ENCODE measurements around the gene FUT3.

The FUT3 gene

DNA sequence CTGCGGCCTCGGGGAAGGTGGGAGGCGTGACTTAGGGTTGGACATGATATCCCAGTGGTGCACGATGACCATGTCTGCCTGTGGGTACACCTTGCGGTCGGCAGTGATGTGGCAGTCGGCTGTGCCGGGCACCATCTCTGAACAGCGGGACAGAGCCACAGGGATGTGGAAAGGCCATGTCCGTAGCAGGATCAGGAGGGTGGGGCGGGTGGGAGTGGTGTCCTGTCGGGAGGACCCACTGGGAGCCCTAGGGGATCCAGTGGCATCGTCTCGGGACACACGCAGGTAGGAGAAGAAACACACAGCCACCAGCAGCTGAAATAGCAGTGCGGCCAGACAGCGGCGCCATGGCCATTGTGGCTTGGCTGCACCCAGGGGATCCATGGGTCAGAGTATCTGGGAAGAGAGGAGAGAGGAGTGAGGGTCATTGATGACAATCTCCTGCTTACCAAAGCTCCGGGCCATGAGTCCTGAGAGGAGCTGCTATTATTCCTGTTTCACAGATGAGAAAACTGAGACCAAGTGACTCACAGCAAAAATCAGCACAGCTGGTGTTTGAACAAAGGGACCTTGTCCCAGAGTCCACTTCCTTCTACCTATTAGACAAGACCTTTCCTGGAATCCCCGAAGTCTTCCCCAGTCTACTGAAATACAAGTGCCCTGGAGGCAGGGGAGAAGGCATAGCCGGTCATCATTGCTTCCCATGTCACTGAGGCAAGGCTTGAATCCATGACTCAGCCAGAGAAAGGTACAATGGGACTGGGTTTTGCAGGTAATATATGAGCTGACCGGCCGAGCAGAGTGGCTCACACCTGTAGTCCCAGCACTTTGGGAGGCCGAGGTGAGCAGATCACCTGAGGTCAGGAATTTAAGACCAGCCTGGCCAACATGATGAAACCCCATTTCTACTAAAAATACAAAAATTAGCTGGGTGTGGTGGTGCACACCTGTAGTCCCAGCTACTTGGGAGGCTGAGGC lies 6.5 kb downstream of the FUT3 start:
- TF ChIP-seq, protein P1, sequence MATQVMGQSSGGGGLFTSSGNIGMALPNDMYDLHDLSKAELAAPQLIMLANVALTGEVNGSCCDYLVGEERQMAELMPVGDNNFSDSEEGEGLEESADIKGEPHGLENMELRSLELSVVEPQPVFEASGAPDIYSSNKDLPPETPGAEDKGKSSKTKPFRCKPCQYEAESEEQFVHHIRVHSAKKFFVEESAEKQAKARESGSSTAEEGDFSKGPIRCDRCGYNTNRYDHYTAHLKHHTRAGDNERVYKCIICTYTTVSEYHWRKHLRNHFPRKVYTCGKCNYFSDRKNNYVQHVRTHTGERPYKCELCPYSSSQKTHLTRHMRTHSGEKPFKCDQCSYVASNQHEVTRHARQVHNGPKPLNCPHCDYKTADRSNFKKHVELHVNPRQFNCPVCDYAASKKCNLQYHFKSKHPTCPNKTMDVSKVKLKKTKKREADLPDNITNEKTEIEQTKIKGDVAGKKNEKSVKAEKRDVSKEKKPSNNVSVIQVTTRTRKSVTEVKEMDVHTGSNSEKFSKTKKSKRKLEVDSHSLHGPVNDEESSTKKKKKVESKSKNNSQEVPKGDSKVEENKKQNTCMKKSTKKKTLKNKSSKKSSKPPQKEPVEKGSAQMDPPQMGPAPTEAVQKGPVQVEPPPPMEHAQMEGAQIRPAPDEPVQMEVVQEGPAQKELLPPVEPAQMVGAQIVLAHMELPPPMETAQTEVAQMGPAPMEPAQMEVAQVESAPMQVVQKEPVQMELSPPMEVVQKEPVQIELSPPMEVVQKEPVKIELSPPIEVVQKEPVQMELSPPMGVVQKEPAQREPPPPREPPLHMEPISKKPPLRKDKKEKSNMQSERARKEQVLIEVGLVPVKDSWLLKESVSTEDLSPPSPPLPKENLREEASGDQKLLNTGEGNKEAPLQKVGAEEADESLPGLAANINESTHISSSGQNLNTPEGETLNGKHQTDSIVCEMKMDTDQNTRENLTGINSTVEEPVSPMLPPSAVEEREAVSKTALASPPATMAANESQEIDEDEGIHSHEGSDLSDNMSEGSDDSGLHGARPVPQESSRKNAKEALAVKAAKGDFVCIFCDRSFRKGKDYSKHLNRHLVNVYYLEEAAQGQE (IDR thresholded peaks at IDR 0.05; ENCODE audit: insufficient read depth in 1 of 2, low read depth in 2 of 2, low read length in 2 of 2): no peak
- TF ChIP-seq FOXP2 (optimal IDR thresholded peaks at IDR 0.05; ENCODE audit: borderline replicate concordance, extremely low read depth, extremely low read length, insufficient read depth) (no peak), TAF1 (IDR thresholded peaks at IDR 0.05; ENCODE audit: borderline replicate concordance, insufficient read depth, low read length) (no peak), SIN3A (IDR thresholded peaks at IDR 0.05; ENCODE audit: borderline replicate concordance, insufficient read depth, low read length) (no peak), POLR2AphosphoS5 (IDR thresholded peaks at IDR 0.05; ENCODE audit: low read depth, low read length) (no peak)

DNA sequence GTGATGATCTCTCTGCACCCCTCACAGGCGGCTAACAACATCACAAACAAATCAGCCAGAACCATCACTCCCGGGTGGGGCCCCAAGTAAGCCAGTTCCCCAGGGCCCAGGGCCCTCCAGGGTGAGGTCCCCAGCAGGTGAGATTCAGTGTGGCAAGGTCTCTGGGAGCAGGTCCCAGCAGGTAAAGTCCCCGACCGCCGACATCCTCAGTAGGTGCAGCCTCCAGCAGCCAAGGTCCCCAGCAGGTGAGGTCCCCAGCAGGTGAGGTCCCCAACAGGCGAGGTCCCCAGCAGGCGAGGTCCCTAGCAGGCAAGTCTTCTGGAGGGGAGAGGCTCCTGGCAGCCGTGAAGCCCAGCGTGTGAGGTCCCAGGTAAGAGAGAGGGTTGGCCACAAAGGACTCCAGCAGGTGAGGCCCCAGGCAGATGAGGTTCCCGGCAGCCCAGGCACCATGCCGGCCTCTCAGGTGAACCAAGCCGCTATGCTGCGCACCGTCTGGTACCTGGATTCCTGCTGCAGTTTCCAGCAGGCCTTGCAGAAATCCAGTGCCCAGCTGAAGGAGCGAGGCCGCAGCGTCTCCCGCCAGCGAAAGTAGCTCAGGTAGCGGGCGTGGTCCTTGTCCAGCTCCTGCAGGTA lies 7.8 kb downstream of the FUT3 start:
- TF ChIP-seq, protein P1 (IDR thresholded peaks at IDR 0.05; ENCODE audit: insufficient read depth in 1 of 2, low read depth in 2 of 2, low read length in 2 of 2): no peak

DNA sequence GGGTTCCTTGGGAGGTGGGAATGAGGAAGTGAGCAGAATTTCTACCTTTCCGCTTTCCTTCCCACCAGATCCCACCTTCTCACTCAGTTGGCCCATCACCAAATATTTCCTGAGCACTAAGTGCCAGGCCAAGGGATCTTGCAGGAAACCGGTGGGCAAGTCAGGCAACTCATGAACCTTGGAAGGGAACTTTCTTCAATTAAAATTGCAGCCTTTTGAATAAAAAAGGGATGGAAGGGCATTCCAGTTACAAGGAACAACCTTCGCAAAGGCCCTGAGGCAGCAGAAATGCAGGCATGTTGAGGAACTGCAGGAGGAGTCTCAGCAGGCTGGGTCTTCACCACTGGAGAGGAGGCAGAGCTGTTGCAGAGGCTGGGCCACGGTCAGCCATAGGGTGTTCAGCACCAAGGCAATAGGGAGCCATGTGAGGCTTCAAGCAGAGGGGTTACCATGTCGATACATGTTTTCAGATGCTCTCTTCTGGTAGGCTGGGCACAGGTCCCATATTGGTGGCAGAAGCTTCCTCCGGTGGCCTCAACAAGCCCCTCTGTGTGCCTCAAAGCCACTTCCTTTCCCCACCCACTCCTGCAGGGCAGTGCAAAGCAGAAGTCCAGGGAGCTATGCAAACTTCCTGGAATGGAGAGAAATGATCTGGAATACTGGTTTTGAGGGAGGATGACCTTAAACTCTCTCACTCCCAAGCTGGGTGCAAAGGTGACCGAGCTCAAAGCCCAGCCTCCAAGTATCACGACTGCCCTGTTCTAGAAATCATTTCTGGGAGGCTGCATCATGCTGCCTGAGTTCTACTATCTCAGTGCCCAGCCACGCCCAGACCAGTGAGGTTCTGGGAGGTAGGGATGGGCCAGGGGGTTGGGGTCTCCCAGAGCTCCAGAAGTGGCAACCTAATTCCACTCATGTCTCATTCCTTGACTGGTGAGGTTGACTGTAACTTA lies 11.9 kb downstream of the FUT3 start, which contains the start of gene FUT6:
FUT6 (minus strand) TSS at position 638 of the 953 bp plus-strand sequence. CDS start 7,135 bp downstream, outside the sequence.
- TF ChIP-seq FOXP2 (optimal IDR thresholded peaks at IDR 0.05; ENCODE audit: borderline replicate concordance, extremely low read depth, extremely low read length, insufficient read depth) (no peak), SIN3A (IDR thresholded peaks at IDR 0.05; ENCODE audit: borderline replicate concordance, insufficient read depth, low read length) (no peak), TAF1 (IDR thresholded peaks at IDR 0.05; ENCODE audit: borderline replicate concordance, insufficient read depth, low read length) (no peak), POLR2AphosphoS5 (IDR thresholded peaks at IDR 0.05; ENCODE audit: low read depth, low read length) (no peak)
- TF ChIP-seq, protein P1 (IDR thresholded peaks at IDR 0.05; ENCODE audit: insufficient read depth in 1 of 2, low read depth in 2 of 2, low read length in 2 of 2): no peak

DNA sequence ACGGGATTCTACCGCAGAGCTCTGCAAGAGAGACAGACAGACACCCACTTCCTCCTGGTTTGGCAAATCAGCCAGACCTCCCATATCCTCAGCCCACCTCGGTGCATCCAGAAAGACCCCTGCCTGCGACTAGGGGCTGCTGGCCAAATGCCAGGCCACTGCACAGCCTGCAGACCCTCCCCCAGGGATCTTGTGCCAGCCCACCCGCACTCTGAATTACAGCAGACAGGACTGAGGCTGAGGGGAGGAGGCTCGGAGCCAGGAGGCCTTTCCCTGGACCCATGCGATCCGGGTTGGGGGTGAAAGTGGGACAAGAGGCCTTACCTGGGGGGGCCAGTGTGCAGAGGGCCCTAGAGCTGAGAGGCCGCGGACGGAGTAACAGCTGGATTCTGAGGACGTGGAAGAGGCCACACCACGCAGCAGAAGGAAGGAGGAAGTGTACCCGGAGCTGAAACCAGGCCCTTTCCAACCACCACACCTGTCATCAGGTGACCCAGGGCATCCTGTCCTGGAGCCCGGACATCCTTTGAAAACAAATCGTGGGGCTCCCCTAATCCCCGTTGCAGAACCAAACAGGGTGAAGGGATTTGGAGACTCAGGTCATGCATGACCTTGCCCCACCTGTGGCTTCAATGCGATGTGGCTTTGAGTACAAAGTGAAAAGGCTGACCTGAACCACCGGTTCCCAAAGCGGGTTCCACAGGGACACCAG lies 12.7 kb downstream of the FUT3 start:
- TF ChIP-seq SIN3A (IDR thresholded peaks at IDR 0.05; ENCODE audit: borderline replicate concordance, insufficient read depth, low read length): no peak
- TF ChIP-seq, protein P1 (IDR thresholded peaks at IDR 0.05; ENCODE audit: insufficient read depth in 1 of 2, low read depth in 2 of 2, low read length in 2 of 2): no peak
- TF ChIP-seq TAF1 (IDR thresholded peaks at IDR 0.05; ENCODE audit: borderline replicate concordance, insufficient read depth, low read length): no peak
- TF ChIP-seq FOXP2 (optimal IDR thresholded peaks at IDR 0.05; ENCODE audit: borderline replicate concordance, extremely low read depth, extremely low read length, insufficient read depth): no peak
- TF ChIP-seq POLR2AphosphoS5 (IDR thresholded peaks at IDR 0.05; ENCODE audit: low read depth, low read length): no peak

Measured in PFSK-1 (cell line).